GM19240 (cell line): ENCODE results near the gene TCF19.

Source experiments
- DNase-seq: peaks from one replicate; pipeline ENCODE4 v3.0.0; 2011; ENCODE audit warnings: low spot score; ENCODE audit not compliant: insufficient read length

TCF19 gene

DNA sequence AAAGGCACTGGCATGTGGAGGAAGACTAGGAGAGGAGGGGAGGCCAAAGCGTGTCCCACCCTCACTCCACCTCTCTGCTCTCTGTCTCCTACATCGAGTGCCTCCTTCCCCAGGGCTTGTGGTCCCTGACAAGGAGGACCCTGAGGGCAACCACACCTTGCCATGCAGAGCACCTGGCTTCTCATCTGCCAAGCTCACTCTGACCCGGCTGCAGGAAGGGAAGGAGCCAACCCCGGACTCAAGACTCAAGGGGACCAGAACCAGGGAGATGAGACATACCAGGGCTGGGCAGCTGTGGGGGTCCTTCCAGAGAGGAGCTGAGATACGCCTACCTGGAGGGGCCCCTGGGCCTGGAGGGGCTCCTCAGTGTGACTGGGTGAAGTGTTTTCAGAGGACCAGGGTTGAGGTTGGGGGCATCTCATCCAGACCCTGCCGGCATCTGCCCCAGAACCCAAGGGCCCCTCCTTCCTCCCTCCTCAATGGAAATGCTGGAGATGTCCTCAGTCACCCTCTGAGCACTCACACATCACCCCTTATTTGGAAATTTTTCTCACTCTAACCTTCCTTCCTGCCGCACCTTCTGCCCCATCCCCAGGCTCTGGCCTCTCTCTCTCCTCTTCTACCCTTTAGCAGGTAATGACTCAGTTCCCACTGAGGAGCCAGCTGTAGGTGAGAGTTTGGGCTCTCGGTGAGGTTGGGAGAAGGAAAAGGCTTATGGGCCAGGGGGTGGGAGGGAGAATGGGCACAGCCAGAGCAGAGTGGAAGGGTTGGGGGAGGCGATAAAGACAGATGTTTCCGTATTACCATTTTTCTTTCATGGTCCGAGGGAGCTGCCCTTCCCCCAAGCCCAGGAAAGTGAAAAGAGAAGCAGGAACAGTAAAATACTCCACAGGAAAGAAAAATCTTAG is 44.1 kb downstream of the TCF19 start:
- no peak for DNase-seq

- DNase-seq: no peak
Observed at GRCh38 chr6:31203345-31203979, 45.1 kb downstream of the TCF19 start.

- no peak for DNase-seq
Observed at GRCh38 chr6:31204751-31205145, 46.4 kb downstream of the TCF19 start.

GRCh38 chr6:31205638-31206037 is 47.2 kb downstream of the TCF19 start:
- DNase-seq: no peak

DNA sequence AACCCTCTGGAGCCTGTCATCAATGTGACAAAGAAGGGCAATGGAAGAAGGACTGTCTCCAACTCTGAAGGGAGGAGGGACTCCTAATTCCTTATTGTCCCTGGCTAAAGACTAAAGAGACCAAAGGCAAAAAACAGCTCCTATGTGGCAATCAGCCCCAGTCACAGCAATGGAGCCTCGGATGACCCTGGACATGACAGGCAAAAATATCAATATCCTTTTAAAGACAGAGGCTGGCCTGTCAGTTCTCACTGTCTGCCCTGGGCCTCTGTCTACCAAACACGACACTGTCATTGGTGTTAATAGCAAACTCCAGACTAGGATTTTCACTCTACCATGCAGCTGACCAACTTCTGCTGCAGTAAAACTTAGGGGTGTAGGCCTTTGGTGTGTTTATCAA is 50.1 kb downstream of the TCF19 start:
- no peak for DNase-seq

- no peak for DNase-seq
Observed at GRCh38 chr6:31209137-31209536, 50.7 kb downstream of the TCF19 start.

DNA sequence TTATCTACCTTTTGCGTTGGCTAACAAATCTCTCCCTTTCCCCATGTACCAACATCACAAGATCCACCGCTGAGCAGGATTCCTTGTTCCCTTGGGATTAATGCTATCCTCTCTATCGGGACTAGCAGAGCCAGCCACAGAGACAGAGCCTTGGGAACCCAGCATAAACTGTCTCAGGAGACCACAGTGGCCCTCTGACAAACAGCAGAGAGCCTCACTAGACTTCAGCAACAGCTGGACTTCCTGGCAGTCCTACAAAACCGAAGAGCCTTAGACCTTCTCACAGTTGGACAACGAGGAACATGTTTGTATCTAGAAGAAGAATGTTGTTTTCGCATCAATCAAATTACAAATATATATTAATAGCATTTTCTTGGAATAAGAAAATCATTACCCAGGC is 51.7 kb downstream of the TCF19 start:
- no peak for DNase-seq

- DNase-seq: no peak
Observed at GRCh38 chr6:31210741-31211532, 52.5 kb downstream of the TCF19 start.
